Endodermal cell (in vitro differentiated cells): Measurements from ENCODE around the gene HOXC6. TPM values are rescaled to one million over a fixed set of nuclear protein-coding genes. Genes with fewer than 3 reads are reported as not detected.

ENCODE experiments used
- DNase-seq: peaks from one replicate; pipeline ENCODE4 v3.0.0-alpha.2; 2017
- H3K27ac ChIP-seq: 2 replicates; pipeline ENCODE4 v1.5.1; 2013; ENCODE audit warnings: mild to moderate bottlenecking, low read depth, low read length, moderate library complexity
- H3K27me3 ChIP-seq: 2 replicates; pipeline ENCODE4 v1.6.1; 2013; ENCODE audit warnings: mild to moderate bottlenecking, low read length, moderate library complexity; ENCODE audit not compliant: insufficient read depth, control insufficient read depth, poor library complexity, severe bottlenecking
- H3K36me3 ChIP-seq: 2 replicates; pipeline ENCODE4 v1.7.0; 2013; ENCODE audit warnings: mild to moderate bottlenecking, low read length, moderate library complexity; ENCODE audit not compliant: control insufficient read depth, insufficient read depth
- H3K4me1 ChIP-seq: one replicate; pipeline ENCODE4 v1.7.0; 2013; ENCODE audit warnings: low read length; ENCODE audit not compliant: control insufficient read depth, insufficient read depth
- H3K4me3 ChIP-seq: 2 replicates; pipeline ENCODE4 v1.5.1; 2013; ENCODE audit warnings: mild to moderate bottlenecking, low read length, moderate library complexity
- H3K9ac ChIP-seq: 2 replicates; pipeline ENCODE4 v1.6.1; 2013; ENCODE audit warnings: mild to moderate bottlenecking, low read length, moderate library complexity; ENCODE audit not compliant: poor library complexity, severe bottlenecking; ENCODE audit errors: extremely low read depth
- H3K9me3 ChIP-seq: 2 replicates; pipeline ENCODE4 v1.6.1; 2013; ENCODE audit warnings: mild to moderate bottlenecking, low read length, moderate library complexity; ENCODE audit not compliant: control insufficient read depth
- H3K27ac Mint-ChIP-seq: 2 replicates; pipeline ENCODE4 v1.8.0; 2020; ENCODE audit warnings: mixed read lengths
- H3K27me3 Mint-ChIP-seq: 2 replicates; pipeline ENCODE4 v1.8.0; 2021; ENCODE audit warnings: mild to moderate bottlenecking, mixed read lengths; ENCODE audit not compliant: insufficient read depth
- H3K36me3 Mint-ChIP-seq: 2 replicates; pipeline ENCODE4 v1.8.0; 2020; ENCODE audit warnings: low read depth, mixed read lengths
- H3K4me1 Mint-ChIP-seq: 2 replicates; pipeline ENCODE4 v1.8.0; 2020; ENCODE audit warnings: mixed read lengths
- H3K4me3 Mint-ChIP-seq: 2 replicates; pipeline ENCODE4 v1.8.0; 2020; ENCODE audit warnings: mild to moderate bottlenecking, moderate library complexity, mixed read lengths
- H3K9me3 Mint-ChIP-seq: 2 replicates; pipeline ENCODE4 v1.8.0; 2020; ENCODE audit warnings: mild to moderate bottlenecking, mixed read lengths
- CTCF ChIP-seq: fragments of 200-600 bp; sonication (generic); conservative IDR thresholded peaks from 2 replicates; pipeline ENCODE4 v1.5.0; 2021; ENCODE audit warnings: antibody characterized with exemption, mild to moderate bottlenecking
- WGBS, 2 experiments: methylation state at CpG; one replicate each; pipeline versions ENCODE4 v1.1.5 to v1.1.7; 2013; ENCODE audit warnings: missing lambda C conversion rate in 2 of 2, mixed read lengths in 1 of 2; ENCODE audit not compliant: insufficient coverage in 1 of 2, insufficient read length in 1 of 2; 5-methylcytosine and 5-hydroxymethylcytosine counted together
- total RNA-seq, 2 donors: library from RNA; stranded (reverse); fragmentation: NEBNext Ultra II Directional in 1 of 2; extraction: Animal tissue kit (Norgen Biotek cat#: 25700) in 1 of 2; gene quantifications; 2 replicates in 1 of 2; 3 replicates in 1 of 2; pipeline ENCODE4 v1.2.1, GENCODE V29; 2021

The HOXC6 gene
- total RNA-seq, 2 donors from 2014 or later: not detected

GRCh38 chr12:54052438-54053002, 24.3 kb downstream of the HOXC6 start:
- Mint-ChIP-seq H3K27me3 (peaks cover 100% of the 10 kb centered on the region), H3K27ac (no peak overlapping the region), H3K9me3 (no peaks in the 10 kb centered on the region), H3K4me1 (peaks cover 3% of the 10 kb centered on the region), H3K36me3 (no peaks in the 10 kb centered on the region), H3K4me3 (peak overlapping the region; percentile 38)
- no peaks in the 10 kb centered on the region for H3K9me3 ChIP-seq
- 0 to 7% methylated on average over 1 to 5 of the region's 10 CpGs for WGBS, 2 experiments
- H3K27ac ChIP-seq: peak overlapping the region; percentile 10
- no peak for TF ChIP-seq CTCF
- H3K4me1 ChIP-seq: no peaks in the 10 kb centered on the region
- no peaks in the 10 kb centered on the region for H3K36me3 ChIP-seq
- peak; percentile 73 for DNase-seq
- H3K9ac ChIP-seq: no peak overlapping the region
- no peak overlapping the region for H3K4me3 ChIP-seq
- H3K27me3 ChIP-seq: peaks cover 100% of the 10 kb centered on the region

GRCh38 chr12:54053003-54053750, 24.9 kb downstream of the HOXC6 start:
- peaks cover 3% of the 10 kb centered on the region for H3K4me1 Mint-ChIP-seq
- no peaks in the 10 kb centered on the region for H3K9me3 ChIP-seq
- H3K9me3 Mint-ChIP-seq: no peaks in the 10 kb centered on the region
- H3K27ac ChIP-seq: no peak overlapping the region
- peaks cover 100% of the 10 kb centered on the region for H3K27me3 Mint-ChIP-seq
- H3K36me3 ChIP-seq: no peaks in the 10 kb centered on the region
- peak overlapping the region; percentile 38 for H3K4me3 Mint-ChIP-seq
- peaks cover 100% of the 10 kb centered on the region for H3K27me3 ChIP-seq
- WGBS, 2 experiments: 2 to 5% methylated on average over 4 to 20 of the region's 22 CpGs
- H3K4me3 ChIP-seq: peak overlapping the region; percentile 35
- TF ChIP-seq CTCF: no peak
- DNase-seq: peak; percentile 72
- H3K36me3 Mint-ChIP-seq: no peaks in the 10 kb centered on the region
- H3K4me1 ChIP-seq: no peaks in the 10 kb centered on the region
- no peak overlapping the region for H3K9ac ChIP-seq
- no peak overlapping the region for H3K27ac Mint-ChIP-seq

GRCh38 chr12:54053751-54054741, 25.8 kb downstream of the HOXC6 start, which contains the start of gene HOXC4:
TSS of gene HOXC4 (plus strand) at chr12:54053835. CDS start at chr12:54053923, 88 bp downstream.
- WGBS, 2 experiments: 5 to 9% methylated on average over 17 to 52 of the region's 52 CpGs
- Histone ChIP-seq H3K9me3 (no peaks in the 10 kb centered on the region), H3K9ac (no peak within 1 kb of the TSS), H3K27ac (no peak within 1 kb of the TSS), H3K36me3 (no peaks in the 10 kb centered on the region), H3K4me1 (no peaks in the 10 kb centered on the region), H3K4me3 (peak within 1 kb of the TSS; percentile 35), H3K27me3 (peaks cover 100% of the 10 kb centered on the region)
- peak; percentile 80 for DNase-seq
- Mint-ChIP-seq H3K4me1 (peaks cover 3% of the 10 kb centered on the region), H3K27me3 (peaks cover 100% of the 10 kb centered on the region), H3K4me3 (peak within 1 kb of the TSS; percentile 38), H3K9me3 (no peaks in the 10 kb centered on the region), H3K36me3 (no peaks in the 10 kb centered on the region), H3K27ac (no peak within 1 kb of the TSS)
- no peak for TF ChIP-seq CTCF
